ENCODE results near the gene CACNB4. TPM values are rescaled to one million over a fixed set of nuclear protein-coding genes. Genes with fewer than 3 reads are reported as not detected.

The CACNB4 gene
- total and polyA plus RNA-seq, 10 donors, result 0.14 to 5.1 (median 1.6) TPM

GRCh38 chr2:152050915-152051314 is 47.9 kb downstream of the CACNB4 start:
- WGBS, 5 donors, result 53 to 75% (median 68%) methylated on average over 6 of the region's 6 CpGs
- no peaks in the 10 kb centered on the region for H3K36me3 ChIP-seq
- no peaks in the 10 kb centered on the region for H3K9me3 ChIP-seq
- intact Hi-C loops (cut with DNase I; ENCODE audit: low total_unique reads), result no loop called here
- no peak for DNase-seq
- no peak for TF ChIP-seq CTCF (IDR thresholded peaks at IDR 0.05 in 8 of 11, conservative IDR thresholded peaks at IDR 0.05 in 3 of 11)
- H3K27me3 ChIP-seq (replicated peaks in 1 of 7), result no peaks in the 10 kb centered on the region
- H3K4me1 ChIP-seq, result peaks cover 0 to 11% (median 0%) of the 10 kb centered on the region in 6 donors
- no peak overlapping the region for H3K27ac ChIP-seq
- no peak overlapping the region for H3K4me3 ChIP-seq

GRCh38 chr2:152050341-152050740 is 48.5 kb downstream of the CACNB4 start:
- Histone ChIP-seq H3K4me1 (peaks cover 0 to 11% (median 0%) of the 10 kb centered on the region in 6 donors), H3K4me3 (no peak overlapping the region), H3K27ac (no peak overlapping the region), H3K27me3 (replicated peaks in 1 of 7) (no peaks in the 10 kb centered on the region), H3K9me3 (no peaks in the 10 kb centered on the region), H3K36me3 (no peaks in the 10 kb centered on the region)
- TF ChIP-seq POLR2A (IDR thresholded peaks at IDR 0.05) (no peak), POLR2AphosphoS5 (IDR thresholded peaks at IDR 0.05) (no peak), CTCF (IDR thresholded peaks at IDR 0.05 in 8 of 11, conservative IDR thresholded peaks at IDR 0.05 in 3 of 11) (no peak)
- 56 to 70% (median 58%) methylated on average over 3 of the region's 3 CpGs for WGBS, 5 donors
- no peak for DNase-seq
- intact Hi-C loops (cut with DNase I; ENCODE audit: low total_unique reads), result no loop called here

- peaks cover 0 to 11% (median 0%) of the 10 kb centered on the region in 6 donors for H3K4me1 ChIP-seq
- no peak for DNase-seq
- H3K9me3 ChIP-seq, result no peaks in the 10 kb centered on the region
- H3K36me3 ChIP-seq, result no peaks in the 10 kb centered on the region
- TF ChIP-seq POLR2AphosphoS5 (IDR thresholded peaks at IDR 0.05), result no peak
- no peak for TF ChIP-seq CTCF (IDR thresholded peaks at IDR 0.05 in 8 of 11, conservative IDR thresholded peaks at IDR 0.05 in 3 of 11)
- no peak for TF ChIP-seq POLR2A (IDR thresholded peaks at IDR 0.05)
- intact Hi-C loops (cut with DNase I; ENCODE audit: low total_unique reads), result no loop called here
- no peak overlapping the region for H3K27ac ChIP-seq
- no peak overlapping the region for H3K4me3 ChIP-seq
- 48 to 57% (median 51%) methylated on average over 4 of the region's 4 CpGs for WGBS, 5 donors
- no peaks in the 10 kb centered on the region for H3K27me3 ChIP-seq (replicated peaks in 1 of 7)
Measured at GRCh38 chr2:152049541-152049940, 49.3 kb downstream of the CACNB4 start.

GRCh38 chr2:152047824-152048471 is 50.9 kb downstream of the CACNB4 start:
- Histone ChIP-seq H3K4me1 (peaks cover 0 to 11% (median 2%) of the 10 kb centered on the region in 6 donors), H3K27ac (no peak overlapping the region), H3K9me3 (no peaks in the 10 kb centered on the region), H3K36me3 (no peaks in the 10 kb centered on the region), H3K4me3 (no peak overlapping the region), H3K27me3 (replicated peaks in 1 of 7) (no peaks in the 10 kb centered on the region)
- WGBS, 5 donors, result 58 to 84% (median 79%) methylated on average over 6 of the region's 6 CpGs
- TF ChIP-seq POLR2AphosphoS5 (IDR thresholded peaks at IDR 0.05) (no peak), CTCF (IDR thresholded peaks at IDR 0.05 in 8 of 11, conservative IDR thresholded peaks at IDR 0.05 in 3 of 11) (no peak), POLR2A (IDR thresholded peaks at IDR 0.05) (no peak)
- intact Hi-C loops (cut with DNase I; ENCODE audit: low total_unique reads), result no loop called here
- DNase-seq, result no peak
